HG03103 (cell line): ENCODE measurements around the gene TMEM273.

Source experiments
- ATAC-seq: cut with Tn5 transposase; IDR thresholded peaks from one replicate; pipeline ENCODE4 v1.9.1; 2021; ENCODE audit warnings: low read depth; ENCODE audit not compliant: unreplicated experiment

The TMEM273 gene

GRCh38 chr10:49187950-49188761, at the start of gene TMEM273:
Gene TMEM273 (minus strand): TSS chr10:49188391. CDS start chr10:49188336, 55 bp downstream.
- peak; percentile 62 for ATAC-seq

- no peak for ATAC-seq
Observed at GRCh38 chr10:49237985-49238384, 49.8 kb upstream of the TMEM273 start.

GRCh38 chr10:49235392-49235791, 47.2 kb upstream of the TMEM273 start:
- no peak for ATAC-seq

GRCh38 chr10:49231086-49231820, 43.1 kb upstream of the TMEM273 start:
- ATAC-seq, result no peak

GRCh38 chr10:49230004-49230403, 41.8 kb upstream of the TMEM273 start:
- ATAC-seq, result no peak

GRCh38 chr10:49228677-49229076, 40.5 kb upstream of the TMEM273 start:
- ATAC-seq, result no peak

- no peak for ATAC-seq
Observed at GRCh38 chr10:49227406-49227805, 39.2 kb upstream of the TMEM273 start.

- ATAC-seq, result no peak
Observed at GRCh38 chr10:49226594-49226993, 38.4 kb upstream of the TMEM273 start.

- ATAC-seq, result no peak
Observed at GRCh38 chr10:49225218-49225876, 37.2 kb upstream of the TMEM273 start.

GRCh38 chr10:49223205-49223604, 35.0 kb upstream of the TMEM273 start:
- ATAC-seq, result no peak

- ATAC-seq, result no peak
Observed at GRCh38 chr10:49222170-49222569, 34.0 kb upstream of the TMEM273 start.

- no peak for ATAC-seq
Observed at GRCh38 chr10:49220679-49221078, 32.5 kb upstream of the TMEM273 start.

GRCh38 chr10:49220031-49220430, 31.8 kb upstream of the TMEM273 start:
- ATAC-seq, result no peak

- no peak for ATAC-seq
Observed at GRCh38 chr10:49219248-49219647, 31.1 kb upstream of the TMEM273 start.

- no peak for ATAC-seq
Observed at GRCh38 chr10:49218480-49218879, 30.3 kb upstream of the TMEM273 start.

GRCh38 chr10:49217645-49218044, 29.5 kb upstream of the TMEM273 start:
- no peak for ATAC-seq

- ATAC-seq, result no peak
Observed at GRCh38 chr10:49213211-49213610, 25.0 kb upstream of the TMEM273 start.

GRCh38 chr10:49212783-49213182, 24.6 kb upstream of the TMEM273 start:
- no peak for ATAC-seq

- ATAC-seq, result no peak
Observed at GRCh38 chr10:49212076-49212475, 23.9 kb upstream of the TMEM273 start.

- no peak for ATAC-seq
Observed at GRCh38 chr10:49208996-49209395, 20.8 kb upstream of the TMEM273 start.

- ATAC-seq, result no peak
Observed at GRCh38 chr10:49207936-49208487, 19.8 kb upstream of the TMEM273 start.
